ENCODE measurements around the gene DENND6A.
"Not testable (repeated sequence)": the region's sequence is repeated elsewhere in the genome, so short reads cannot be mapped to it uniquely, and the experiment has no call there.

Gene DENND6A

DNA sequence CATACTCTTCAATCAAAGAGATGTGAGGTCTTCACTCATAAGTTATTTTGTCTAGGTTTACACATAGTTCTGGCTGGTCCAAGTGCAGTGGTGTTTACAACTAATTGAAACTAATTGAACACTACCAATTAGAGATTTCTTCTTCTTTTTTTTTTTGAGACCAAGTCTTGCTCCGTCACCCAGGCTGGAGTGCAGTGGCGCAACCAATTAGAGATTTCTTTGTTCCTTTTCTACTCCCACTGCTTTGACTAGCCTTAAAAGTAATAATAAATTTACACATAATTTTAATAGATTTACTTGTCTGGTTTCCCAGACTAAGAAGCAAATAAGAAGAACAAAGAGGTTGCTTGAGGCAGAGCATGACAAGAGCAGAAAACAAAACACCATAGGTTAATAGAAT is 6.7 kb upstream of the DENND6A start:
- DNase-seq (ENCODE audit: low read depth, low spot score), result no peak
- no peak overlapping the region for H3K4me3 ChIP-seq (ENCODE audit: low read length)

DNA sequence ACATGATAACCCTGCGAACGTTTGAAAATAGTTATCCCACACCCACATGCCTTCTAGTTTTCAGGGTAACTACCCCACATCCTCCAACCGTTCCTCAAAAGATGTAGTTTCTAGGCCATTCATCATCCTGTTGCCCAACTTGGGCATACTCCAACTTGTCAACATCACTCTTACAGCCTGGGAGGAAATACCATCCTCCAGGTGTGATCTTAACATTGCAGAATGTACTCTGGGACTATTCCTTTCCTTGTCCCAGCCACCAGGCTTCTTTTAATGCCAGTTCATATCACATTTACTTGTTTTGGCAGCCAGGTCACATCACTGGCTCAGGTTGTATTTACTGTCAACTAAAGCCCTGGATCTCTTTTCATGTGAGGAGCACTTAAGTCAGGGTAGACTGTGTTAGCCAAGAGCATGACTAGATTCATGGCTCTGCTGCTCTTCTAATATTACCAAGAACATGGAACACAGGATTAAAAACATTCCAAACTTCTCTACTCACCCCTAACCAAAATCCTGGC is 4.0 kb upstream of the DENND6A start:
- no peak for DNase-seq (ENCODE audit: low read depth, low spot score)
- H3K4me3 ChIP-seq (ENCODE audit: low read length), result no peak overlapping the region

GRCh38 chr3:57694146-57694545 is 1.3 kb upstream of the DENND6A start:
- H3K4me3 ChIP-seq (ENCODE audit: low read length), result no peak overlapping the region
- no peak for DNase-seq (ENCODE audit: low read depth, low spot score)

DNA sequence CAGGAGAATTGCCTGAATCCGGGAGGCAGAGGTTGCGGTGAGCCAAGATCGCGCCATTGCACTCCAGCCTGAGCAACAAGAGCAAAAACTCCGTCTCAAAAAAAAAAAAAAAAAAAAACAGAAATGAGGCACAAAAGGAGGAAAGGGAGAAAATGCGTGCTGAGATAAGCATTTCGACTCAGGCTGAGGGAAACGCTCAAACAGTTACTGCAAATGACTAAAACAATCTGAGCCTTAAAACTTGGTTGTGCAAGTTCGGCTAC is 813 bp downstream of the DENND6A start:
- peak overlapping the region; percentile 89 for H3K4me3 ChIP-seq (ENCODE audit: low read length)
- not testable (repeated sequence) for DNase-seq (ENCODE audit: low read depth, low spot score)

GRCh38 chr3:57691411-57692132 is 1.3 kb downstream of the DENND6A start:
- peak overlapping the region; percentile 89 for H3K4me3 ChIP-seq (ENCODE audit: low read length)
- DNase-seq (ENCODE audit: low read depth, low spot score), result no peak

DNA sequence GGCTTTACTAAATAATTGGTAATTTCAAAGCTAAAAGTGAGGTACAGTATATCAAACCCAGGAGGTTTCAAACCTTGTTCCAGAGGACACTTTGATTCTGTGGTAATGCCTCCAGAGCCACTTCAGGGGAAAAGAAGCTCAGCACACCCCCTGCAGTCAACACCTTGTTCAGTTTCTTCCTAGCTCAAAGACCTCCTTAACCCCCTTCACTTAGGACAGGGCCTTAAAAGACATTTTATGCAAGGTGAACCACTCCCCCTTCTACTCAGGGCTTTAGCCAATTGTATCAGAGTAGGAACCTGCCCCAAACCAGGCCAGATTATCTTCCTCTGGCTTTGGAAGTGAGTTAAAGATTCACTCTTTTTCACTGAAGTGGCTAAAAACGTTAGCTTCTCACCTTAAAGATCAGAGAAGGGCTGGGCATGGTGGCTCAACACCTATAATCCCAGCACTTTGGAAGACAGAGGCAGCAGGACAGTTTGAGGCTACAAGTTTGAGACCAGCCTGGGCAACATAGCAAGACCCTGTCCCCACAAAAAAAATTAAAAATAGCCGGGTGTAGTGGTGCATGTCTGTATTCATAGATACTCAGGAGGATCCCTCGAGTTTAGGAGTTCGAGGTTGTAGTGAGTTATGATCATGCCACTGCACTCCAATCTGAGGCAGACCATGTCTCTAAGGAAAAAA is 3.4 kb downstream of the DENND6A start:
- H3K4me3 ChIP-seq (ENCODE audit: low read length), result no peak overlapping the region

GRCh38 chr3:57688291-57688690 is 4.6 kb downstream of the DENND6A start:
- DNase-seq (ENCODE audit: low read depth, low spot score), result no peak
- H3K4me3 ChIP-seq (ENCODE audit: low read length), result no peak overlapping the region

More for the DNA sequence above, 3.4 kb downstream of the DENND6A start:
- no peak for DNase-seq (ENCODE audit: low read depth, low spot score)

DNA sequence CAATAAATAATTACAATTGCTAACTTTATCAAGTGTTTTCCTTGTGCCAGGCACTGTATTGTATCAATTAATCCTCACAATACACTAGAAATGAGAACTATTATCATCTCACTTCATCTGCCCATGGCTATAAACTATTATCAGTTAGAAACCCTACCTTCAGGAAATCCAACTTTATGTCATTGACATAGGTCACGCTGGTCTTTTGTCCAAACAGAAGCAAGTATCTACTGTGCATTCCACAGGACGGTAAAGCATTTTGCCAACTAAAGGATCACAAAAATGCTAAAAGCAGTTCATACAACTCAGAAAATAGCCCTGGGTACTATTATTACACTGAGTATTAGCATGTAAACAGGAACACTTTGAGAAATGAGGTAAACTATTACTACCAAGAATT is 9.6 kb downstream of the DENND6A start:
- H3K4me3 ChIP-seq (ENCODE audit: low read length), result no peak overlapping the region
- DNase-seq (ENCODE audit: low read depth, low spot score), result no peak

GRCh38 chr3:57682284-57682683 is 10.6 kb downstream of the DENND6A start:
- no peak for DNase-seq (ENCODE audit: low read depth, low spot score)
- no peak overlapping the region for H3K4me3 ChIP-seq (ENCODE audit: low read length)

GRCh38 chr3:57681691-57682090 is 11.2 kb downstream of the DENND6A start:
- H3K4me3 ChIP-seq (ENCODE audit: low read length), result no peak overlapping the region
- no peak for DNase-seq (ENCODE audit: low read depth, low spot score)

- no peak overlapping the region for H3K4me3 ChIP-seq (ENCODE audit: low read length)
- no peak for DNase-seq (ENCODE audit: low read depth, low spot score)
These were observed 12.8 kb downstream of the DENND6A start for GRCh38 chr3:57680046-57680445.

DNA sequence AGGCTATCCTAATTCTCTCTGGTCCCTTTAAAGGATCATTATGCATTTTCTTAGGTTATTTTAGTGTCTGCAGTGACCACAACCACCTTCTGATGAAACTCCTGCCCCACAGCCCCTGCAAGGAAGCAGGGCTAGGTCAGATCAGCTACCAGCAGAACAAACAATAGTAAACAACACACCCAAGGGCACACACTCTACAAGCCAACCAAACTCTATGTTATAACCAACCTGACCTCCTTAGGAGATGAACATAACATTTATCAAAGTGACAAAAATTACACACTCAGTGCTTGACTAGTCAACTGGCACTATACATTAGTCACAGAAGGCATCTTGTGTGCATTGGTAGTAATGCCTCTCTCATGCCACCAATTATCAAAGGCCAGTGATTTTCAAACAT is 17.3 kb downstream of the DENND6A start:
- no peak overlapping the region for H3K4me3 ChIP-seq (ENCODE audit: low read length)
- no peak for DNase-seq (ENCODE audit: low read depth, low spot score)

DNA sequence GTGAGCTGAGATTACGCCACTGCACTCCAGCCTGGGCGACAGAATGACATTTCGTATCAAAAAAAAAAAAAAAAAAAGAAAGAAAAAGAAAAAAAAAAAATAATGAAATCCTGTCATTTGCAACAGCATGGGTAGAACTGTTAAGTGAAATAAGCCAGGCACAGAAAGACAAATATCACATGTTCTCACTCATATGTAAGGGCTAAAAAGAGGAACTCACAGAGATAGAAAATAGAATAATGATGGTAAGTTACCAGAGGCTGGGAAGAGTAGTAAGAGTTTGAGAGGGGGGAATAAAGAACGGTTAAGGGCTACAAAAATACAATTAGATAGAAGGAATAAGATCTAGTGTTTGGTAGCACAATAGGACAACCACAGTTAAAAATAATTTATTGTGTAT is 19.7 kb downstream of the DENND6A start:
- no peak overlapping the region for H3K4me3 ChIP-seq (ENCODE audit: low read length)
- DNase-seq (ENCODE audit: low read depth, low spot score), result no peak

DNA sequence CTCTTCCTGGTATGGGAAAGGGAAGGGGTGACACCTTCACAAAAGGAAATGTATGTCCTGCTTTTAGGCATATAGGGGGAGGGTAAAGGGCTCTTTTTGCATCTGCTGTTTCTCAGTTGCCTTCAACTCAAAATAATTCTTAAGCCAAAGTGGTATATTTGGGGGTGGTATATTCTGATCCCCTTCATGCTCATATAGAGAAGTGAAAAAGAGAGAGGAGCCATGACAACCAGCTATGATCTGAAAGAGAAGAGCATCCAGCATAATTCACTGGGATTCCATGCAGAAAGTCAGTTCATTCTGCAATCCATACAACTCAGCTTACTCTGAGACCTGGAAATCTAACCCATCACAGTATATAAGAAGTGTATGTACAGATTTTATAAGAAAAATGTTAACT is 22.3 kb downstream of the DENND6A start:
- H3K4me3 ChIP-seq (ENCODE audit: low read length), result no peak overlapping the region

GRCh38 chr3:57661404-57661803 is 31.5 kb downstream of the DENND6A start:
- no peak overlapping the region for H3K4me3 ChIP-seq (ENCODE audit: low read length)
- no peak for DNase-seq (ENCODE audit: low read depth, low spot score)

More for the DNA sequence above, 22.3 kb downstream of the DENND6A start:
- no peak for DNase-seq (ENCODE audit: low read depth, low spot score)

DNA sequence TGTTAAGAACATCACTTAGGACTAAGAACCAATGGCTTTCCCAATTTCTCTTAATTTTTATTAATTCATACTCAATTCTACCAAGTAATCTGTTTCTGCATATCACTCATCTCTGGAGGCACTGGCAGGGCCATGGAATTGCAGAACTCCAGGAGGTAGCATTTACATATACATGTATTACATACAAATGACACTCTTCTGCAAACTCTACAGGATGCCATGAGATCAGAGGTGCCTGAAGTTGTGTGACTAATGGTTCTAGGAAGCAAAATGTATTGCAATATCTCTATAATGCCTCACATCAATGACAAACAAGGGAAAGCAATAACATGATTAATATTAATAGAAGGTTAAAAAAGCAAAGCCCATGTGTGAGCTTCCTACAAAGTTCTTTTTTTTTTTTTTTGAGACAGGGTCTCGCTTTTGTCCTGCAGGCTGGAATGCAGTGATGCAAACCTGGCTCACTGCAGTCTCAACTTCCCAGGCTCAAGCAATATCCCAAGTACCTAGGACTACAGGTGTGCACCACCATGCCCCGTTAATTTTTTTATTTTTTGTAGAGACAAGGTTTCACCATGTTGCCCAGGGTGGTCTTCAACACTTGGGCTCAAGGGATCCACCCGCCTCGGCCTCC is 33.0 kb downstream of the DENND6A start:
- DNase-seq (ENCODE audit: low read depth, low spot score), result no peak
- no peak overlapping the region for H3K4me3 ChIP-seq (ENCODE audit: low read length)

GRCh38 chr3:57659004-57659673 is 33.7 kb downstream of the DENND6A start:
- no peak for DNase-seq (ENCODE audit: low read depth, low spot score)
- H3K4me3 ChIP-seq (ENCODE audit: low read length), result no peak overlapping the region

DNA sequence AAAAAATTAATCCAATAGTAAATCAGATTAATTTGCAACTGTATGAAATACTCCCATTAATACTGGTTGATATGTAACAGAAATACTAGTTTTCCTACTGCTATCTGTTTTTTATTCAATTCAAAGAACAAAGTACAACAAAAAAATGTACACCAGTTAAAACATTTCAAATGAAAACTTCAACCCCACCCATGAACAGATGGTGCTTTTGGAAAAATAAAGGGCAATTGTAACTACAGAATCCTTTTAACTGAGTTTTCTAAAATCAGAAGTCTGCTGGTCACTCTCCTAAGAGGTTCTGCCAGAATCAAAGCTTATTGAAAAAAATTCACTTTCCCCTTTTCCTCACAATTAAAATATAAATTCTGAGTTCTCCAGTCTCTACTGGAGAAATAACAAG is 34.3 kb downstream of the DENND6A start:
- H3K4me3 ChIP-seq (ENCODE audit: low read length), result no peak overlapping the region
- no peak for DNase-seq (ENCODE audit: low read depth, low spot score)

DNA sequence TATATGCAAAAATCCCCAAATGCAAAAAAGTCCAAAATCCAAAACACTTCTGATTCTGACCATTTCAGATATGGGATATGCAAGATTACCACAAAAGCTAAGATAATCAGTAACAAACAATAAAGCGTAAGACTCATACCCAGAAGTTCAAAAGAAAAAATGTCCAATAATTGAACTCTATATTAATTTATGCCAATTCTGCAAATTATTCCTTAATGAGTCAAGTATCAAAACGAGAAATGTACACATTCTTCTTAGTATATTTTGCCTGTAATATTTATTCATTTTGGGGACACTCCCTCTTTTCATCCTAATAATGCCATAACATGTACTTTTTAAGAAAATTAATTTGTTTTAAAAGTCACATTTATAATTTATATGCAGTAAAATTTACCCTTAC is 37.1 kb downstream of the DENND6A start:
- DNase-seq (ENCODE audit: low read depth, low spot score), result no peak
- H3K4me3 ChIP-seq (ENCODE audit: low read length), result no peak overlapping the region

- DNase-seq (ENCODE audit: low read depth, low spot score), result peak; percentile 79
- H3K4me3 ChIP-seq (ENCODE audit: low read length), result no peak overlapping the region
These were observed 38.6 kb downstream of the DENND6A start for GRCh38 chr3:57654267-57654666.

Measured in Jurkat, Clone E6-1 (cell line).